Measurements from ENCODE around the gene DNAH14. TPM values are rescaled to one million over a fixed set of nuclear protein-coding genes. Genes with fewer than 3 reads are reported as not detected.

Gene DNAH14
- total RNA-seq, 1 experiment from 2014 or later: 33.2 TPM

- no peaks in the 10 kb centered on the region for H3K36me3 ChIP-seq (ENCODE audit: control insufficient read depth in 1 of 2, insufficient read depth in 2 of 2, low read length in 2 of 2)
- no peak overlapping the region for H3K9ac ChIP-seq (ENCODE audit: low read length)
- H3K27me3 ChIP-seq (ENCODE audit: insufficient read depth, low read length): no peaks in the 10 kb centered on the region
- H3K4me2 ChIP-seq (ENCODE audit: low read length): no peak overlapping the region
- H3K9me3 ChIP-seq (ENCODE audit: control insufficient read depth in 1 of 2, insufficient read depth in 1 of 2, low read depth in 1 of 2, low read length in 2 of 2): no peaks in the 10 kb centered on the region
- no peak overlapping the region for H2AFZ ChIP-seq (ENCODE audit: low read depth, low read length, poor library complexity, severe bottlenecking)
- ChIA-PET RAD21 (ENCODE audit: low non-redundant PET in 1 of 2, low total read pairs in 2 of 2, uncharacterized antibody in 2 of 2, unreplicated experiment in 2 of 2) (no interaction called here), POLR2A (no interaction called here), CTCF (no interaction called here)
- no peaks in the 10 kb centered on the region for H3K79me2 ChIP-seq (ENCODE audit: insufficient read depth, low read length)
- H3K4me1 ChIP-seq (ENCODE audit: control insufficient read depth in 1 of 2, insufficient read depth in 2 of 2, low read length in 2 of 2): no peaks in the 10 kb centered on the region
- ATAC-seq: no peak
- no TSS peak for BruUV-seq (replicated peaks)
- no peak overlapping the region for H3K4me3 ChIP-seq (replicated peaks in 1 of 2; ENCODE audit: low read depth in 1 of 2, low read length in 2 of 2)
- no peaks in the 10 kb centered on the region for H3K9me2 ChIP-seq (ENCODE audit: insufficient read depth)
- no peak for DNase-seq (ENCODE audit: low read depth, low spot score)
- no peak overlapping the region for H3K27ac ChIP-seq (ENCODE audit: low read depth, low read length)
- TF ChIP-seq CEBPB (IDR thresholded peaks at IDR 0.05; ENCODE audit: low read depth) (no peak), SP1 (IDR thresholded peaks at IDR 0.05; ENCODE audit: low read depth) (no peak), RAD21 (IDR thresholded peaks at IDR 0.05; ENCODE audit: low read depth) (no peak), YY1 (IDR thresholded peaks at IDR 0.05; ENCODE audit: extremely low read depth, insufficient replicate concordance, low read depth, low read length) (no peak), EZH2phosphoT487 (IDR thresholded peaks at IDR 0.05; ENCODE audit: borderline replicate concordance) (no peak), ZNF274 (IDR thresholded peaks at IDR 0.05; ENCODE audit: low read depth, low read length) (no peak), ELF1 (IDR thresholded peaks at IDR 0.05; ENCODE audit: borderline replicate concordance, low read depth) (no peak), FOSL1 (IDR thresholded peaks at IDR 0.05; ENCODE audit: low read depth) (no peak), POLR2A (IDR thresholded peaks at IDR 0.05; ENCODE audit: borderline replicate concordance, extremely low read depth, insufficient read depth, insufficient read length) (no peak), TCF7L2 (IDR thresholded peaks at IDR 0.05; ENCODE audit: borderline replicate concordance, extremely low read depth, insufficient read depth, insufficient read length) (no peak), EGR1 (IDR thresholded peaks at IDR 0.05; ENCODE audit: low read depth) (no peak), JUND (IDR thresholded peaks at IDR 0.05) (no peak), POLR2AphosphoS5 (IDR thresholded peaks at IDR 0.05; ENCODE audit: low read depth, low read length) (no peak)
- TF ChIP-seq, protein P1, sequence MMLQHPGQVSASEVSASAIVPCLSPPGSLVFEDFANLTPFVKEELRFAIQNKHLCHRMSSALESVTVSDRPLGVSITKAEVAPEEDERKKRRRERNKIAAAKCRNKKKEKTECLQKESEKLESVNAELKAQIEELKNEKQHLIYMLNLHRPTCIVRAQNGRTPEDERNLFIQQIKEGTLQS (IDR thresholded peaks at IDR 0.05): no peak
- TF ChIP-seq, protein P2, sequence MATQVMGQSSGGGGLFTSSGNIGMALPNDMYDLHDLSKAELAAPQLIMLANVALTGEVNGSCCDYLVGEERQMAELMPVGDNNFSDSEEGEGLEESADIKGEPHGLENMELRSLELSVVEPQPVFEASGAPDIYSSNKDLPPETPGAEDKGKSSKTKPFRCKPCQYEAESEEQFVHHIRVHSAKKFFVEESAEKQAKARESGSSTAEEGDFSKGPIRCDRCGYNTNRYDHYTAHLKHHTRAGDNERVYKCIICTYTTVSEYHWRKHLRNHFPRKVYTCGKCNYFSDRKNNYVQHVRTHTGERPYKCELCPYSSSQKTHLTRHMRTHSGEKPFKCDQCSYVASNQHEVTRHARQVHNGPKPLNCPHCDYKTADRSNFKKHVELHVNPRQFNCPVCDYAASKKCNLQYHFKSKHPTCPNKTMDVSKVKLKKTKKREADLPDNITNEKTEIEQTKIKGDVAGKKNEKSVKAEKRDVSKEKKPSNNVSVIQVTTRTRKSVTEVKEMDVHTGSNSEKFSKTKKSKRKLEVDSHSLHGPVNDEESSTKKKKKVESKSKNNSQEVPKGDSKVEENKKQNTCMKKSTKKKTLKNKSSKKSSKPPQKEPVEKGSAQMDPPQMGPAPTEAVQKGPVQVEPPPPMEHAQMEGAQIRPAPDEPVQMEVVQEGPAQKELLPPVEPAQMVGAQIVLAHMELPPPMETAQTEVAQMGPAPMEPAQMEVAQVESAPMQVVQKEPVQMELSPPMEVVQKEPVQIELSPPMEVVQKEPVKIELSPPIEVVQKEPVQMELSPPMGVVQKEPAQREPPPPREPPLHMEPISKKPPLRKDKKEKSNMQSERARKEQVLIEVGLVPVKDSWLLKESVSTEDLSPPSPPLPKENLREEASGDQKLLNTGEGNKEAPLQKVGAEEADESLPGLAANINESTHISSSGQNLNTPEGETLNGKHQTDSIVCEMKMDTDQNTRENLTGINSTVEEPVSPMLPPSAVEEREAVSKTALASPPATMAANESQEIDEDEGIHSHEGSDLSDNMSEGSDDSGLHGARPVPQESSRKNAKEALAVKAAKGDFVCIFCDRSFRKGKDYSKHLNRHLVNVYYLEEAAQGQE (IDR thresholded peaks at IDR 0.05; ENCODE audit: low read depth): no peak
- TF ChIP-seq, protein P3, sequence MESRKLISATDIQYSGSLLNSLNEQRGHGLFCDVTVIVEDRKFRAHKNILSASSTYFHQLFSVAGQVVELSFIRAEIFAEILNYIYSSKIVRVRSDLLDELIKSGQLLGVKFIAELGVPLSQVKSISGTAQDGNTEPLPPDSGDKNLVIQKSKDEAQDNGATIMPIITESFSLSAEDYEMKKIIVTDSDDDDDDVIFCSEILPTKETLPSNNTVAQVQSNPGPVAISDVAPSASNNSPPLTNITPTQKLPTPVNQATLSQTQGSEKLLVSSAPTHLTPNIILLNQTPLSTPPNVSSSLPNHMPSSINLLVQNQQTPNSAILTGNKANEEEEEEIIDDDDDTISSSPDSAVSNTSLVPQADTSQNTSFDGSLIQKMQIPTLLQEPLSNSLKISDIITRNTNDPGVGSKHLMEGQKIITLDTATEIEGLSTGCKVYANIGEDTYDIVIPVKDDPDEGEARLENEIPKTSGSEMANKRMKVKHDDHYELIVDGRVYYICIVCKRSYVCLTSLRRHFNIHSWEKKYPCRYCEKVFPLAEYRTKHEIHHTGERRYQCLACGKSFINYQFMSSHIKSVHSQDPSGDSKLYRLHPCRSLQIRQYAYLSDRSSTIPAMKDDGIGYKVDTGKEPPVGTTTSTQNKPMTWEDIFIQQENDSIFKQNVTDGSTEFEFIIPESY (IDR thresholded peaks at IDR 0.05; ENCODE audit: extremely low read depth, insufficient replicate concordance, low read length): no peak
- no peaks in the 10 kb centered on the region for H4K20me1 ChIP-seq (ENCODE audit: insufficient read depth)
- intact Hi-C loops (cut with micrococcal nuclease): no loop called here
These were observed 114.8 kb downstream of the DNAH14 start for GRCh38 chr1:225044258-225044657.
